CD4-positive, alpha-beta T cell treated with Interleukin-10 for 1 hour (primary cell): Measurements from ENCODE around the gene LSP1.
A peak's percentile ranks its signal among the peaks of the same experiment; 100 is the strongest.

Experiments used
- DNase-seq: peaks from one replicate; pipeline ENCODE4 v3.0.0-alpha.2; 2020

The LSP1 gene

DNA sequence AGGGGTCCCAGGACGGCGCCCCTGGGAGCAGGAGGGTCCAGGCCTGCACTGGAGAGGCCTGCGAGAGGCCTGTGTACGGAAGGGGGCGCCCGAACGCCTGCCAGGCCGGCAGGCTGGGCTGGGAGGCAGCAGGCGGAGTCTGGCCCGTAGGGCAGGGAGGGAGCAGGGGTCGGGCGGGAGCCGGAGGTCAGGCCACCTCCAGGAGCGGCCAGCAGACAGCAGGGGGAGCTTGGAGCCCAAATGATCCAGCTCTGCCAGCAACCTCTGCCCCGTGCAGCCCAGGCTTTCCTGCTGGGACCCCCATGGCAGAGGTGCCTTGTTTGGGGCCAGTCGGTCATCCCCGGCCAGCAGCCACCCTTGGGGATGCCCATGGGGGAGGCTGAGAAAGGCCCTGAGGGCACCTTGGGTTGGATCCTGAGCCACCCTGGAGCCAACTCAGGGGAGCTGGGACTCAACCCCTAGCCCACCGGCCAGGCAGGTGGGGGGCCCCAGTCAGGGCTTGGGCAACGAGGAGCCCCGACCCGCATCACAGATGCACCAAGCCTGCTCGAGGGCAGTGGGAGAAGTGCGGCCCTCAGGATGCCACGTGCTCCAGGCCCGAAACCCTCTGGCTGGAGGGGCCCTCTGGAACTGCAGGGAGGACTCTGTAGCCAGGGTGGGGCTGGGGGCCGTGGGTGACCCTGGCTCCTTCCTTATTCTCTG lies 27.7 kb upstream of the LSP1 start:
- DNase-seq, result no peak

DNA sequence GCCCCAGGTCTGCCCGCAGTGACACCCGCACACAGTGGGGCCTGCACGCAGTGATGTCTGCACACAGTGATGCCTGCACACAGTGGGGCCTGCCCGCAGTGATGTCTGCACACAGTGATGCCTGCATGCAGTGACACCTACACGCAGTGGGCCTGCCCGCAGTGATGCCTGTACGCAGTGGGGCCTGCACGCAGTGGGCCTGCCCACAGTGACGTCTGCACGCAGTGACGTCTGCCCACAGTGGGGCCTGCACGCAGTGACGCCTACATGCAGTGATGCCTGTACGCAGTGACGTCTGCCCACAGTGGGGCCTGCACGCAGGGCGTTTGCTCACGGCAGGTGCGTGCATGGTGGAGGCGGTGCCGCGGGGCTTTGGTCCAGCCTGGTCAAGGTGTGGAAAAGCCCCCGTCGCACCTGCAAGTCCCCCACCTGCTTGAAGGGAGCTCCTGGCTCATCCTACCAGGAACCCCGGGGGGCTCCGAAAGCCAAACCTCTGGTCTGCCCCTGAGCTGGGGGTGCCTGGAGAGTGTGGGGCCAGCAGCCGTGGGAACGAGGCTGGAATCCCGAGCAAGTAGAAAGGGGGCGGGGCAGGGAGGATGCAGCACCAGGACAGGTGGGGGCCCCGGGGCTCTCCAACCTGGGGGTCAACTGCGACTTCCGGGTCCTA lies 27.0 kb upstream of the LSP1 start:
- DNase-seq, result no peak

DNA sequence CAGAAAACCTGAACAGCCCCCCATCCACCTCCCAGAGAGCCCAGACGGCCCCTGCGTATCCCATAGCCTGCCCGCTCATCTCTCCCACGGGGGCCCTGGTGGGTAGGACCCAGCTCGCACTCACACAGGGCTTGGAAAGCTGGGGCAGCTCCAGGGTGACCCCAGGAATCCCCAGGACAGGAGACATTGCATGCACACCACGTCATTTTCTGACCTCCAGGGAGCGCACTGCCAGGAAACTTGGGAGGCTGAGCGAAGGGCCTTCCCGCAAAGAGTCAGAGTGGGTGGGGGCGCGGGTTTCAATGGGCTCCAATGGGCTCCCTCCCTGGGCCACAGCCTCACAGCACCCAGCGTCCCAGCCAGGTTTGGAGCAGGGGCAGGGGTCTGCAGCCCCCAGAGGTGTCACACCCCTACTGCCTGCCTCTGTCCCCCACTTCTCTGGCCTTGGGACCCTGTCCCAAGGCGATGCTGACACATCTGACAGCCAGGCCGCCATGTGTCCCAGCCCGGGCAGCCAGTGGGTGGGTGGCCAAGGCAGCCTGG lies 26.3 kb upstream of the LSP1 start:
- no peak for DNase-seq

DNA sequence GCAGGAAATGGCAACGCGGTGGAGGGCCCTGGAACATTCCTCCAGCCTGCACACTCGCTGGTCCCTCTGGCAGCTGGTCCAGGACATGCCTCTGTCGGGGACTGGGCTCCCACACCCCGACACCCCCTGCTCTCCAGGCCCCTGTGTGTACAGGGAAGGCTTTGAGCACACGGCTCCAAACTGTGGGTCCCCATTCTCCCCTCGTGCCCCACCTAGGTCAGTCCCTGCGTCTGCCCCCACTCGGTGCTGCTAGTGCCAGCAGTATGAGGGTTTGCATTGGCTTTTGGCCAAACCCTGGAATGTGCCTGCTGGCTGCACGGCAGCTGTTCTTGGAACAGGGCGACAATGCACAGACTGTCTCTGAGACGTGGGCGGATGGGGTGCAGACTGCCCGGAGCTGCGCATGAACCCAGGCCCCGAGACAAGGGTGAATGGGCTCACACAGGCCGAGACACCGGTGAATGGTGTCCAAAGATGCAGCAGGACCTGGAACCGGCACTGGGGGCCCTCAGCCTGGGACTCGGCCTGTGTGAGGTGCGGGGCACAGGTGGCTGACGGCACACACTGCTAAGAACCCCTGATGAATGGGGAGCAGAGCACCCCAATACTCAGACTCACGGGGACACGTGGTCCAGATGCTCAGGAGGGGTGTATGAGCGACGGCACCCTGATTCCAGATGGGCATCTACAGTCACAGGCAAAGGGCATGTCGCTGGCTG lies 25.6 kb upstream of the LSP1 start:
- DNase-seq, result no peak

DNA sequence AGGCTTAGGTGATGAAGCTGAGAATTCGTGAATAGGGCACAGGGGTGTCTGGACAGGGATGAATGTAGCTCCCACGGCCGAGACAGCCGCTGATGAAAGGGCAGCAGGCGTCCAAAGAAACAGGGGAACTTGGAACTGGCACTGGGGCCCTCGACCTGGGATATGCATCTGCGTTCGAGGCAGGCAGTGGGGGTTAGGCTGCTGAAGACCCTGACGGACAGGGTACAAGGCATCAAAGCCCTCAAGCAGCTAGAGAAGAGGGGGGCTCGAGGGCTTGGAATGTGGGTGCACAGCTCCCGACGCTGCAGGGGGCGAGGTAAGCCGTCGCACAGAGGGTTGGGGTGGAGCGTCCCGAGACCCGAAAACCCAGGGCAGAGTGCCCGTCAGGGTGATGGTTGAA lies 25.0 kb upstream of the LSP1 start:
- DNase-seq, result no peak

DNA sequence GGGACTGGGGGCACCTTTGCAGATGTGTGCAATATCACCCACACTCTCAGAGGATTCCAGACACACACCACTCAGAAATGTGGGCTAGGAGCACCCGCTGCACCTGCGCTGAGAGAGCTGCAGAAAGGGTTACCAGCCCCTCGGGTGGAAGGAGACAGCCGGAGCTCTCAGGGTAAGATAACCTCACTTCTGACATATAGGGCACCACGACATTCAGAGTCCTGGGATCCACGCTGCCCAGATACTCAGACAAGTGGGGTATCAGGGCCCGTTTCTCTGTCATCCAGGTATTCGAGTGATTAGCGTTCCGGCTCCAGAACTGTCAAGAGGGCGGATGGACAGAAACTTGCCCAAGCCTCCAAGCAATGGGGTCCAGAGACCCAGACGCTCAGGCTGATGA lies 24.3 kb upstream of the LSP1 start:
- DNase-seq, result no peak

DNA sequence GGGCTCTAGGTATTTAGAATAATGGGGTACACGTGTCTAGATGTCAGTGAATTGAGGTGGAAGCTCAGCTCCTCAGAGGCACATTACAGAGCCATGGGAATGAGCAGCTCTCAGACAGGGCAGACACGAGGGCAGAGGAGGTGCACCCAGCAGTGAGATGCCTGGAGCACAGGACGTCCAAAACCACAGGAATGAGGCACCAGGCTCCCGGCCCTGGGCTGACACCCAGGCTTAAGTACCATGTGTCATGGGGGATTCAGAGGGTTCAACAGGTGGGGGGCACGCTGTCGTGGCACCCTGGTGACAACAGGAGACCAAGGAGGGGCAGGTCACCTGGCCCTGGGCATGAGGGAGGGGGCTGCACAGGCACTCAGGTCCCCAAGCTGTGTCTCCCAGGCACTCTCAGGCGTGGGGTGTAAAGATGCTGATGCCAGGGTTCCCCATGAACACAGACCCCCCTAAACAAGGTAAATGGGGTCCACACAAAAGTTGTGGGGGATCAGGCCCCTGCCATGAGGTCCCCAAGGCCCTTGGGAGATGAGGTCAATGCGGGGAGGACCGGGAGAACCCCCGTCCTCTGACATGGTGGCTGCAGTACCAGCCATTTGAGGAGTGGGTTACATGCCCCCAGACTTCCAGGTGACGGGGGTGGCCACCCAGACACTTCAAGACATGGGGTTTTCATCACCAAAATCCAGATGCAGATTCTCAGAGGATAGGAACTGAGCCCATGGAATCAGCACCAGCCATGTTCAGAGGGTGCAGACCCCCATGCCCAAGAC lies 23.7 kb upstream of the LSP1 start:
- DNase-seq, result no peak

DNA sequence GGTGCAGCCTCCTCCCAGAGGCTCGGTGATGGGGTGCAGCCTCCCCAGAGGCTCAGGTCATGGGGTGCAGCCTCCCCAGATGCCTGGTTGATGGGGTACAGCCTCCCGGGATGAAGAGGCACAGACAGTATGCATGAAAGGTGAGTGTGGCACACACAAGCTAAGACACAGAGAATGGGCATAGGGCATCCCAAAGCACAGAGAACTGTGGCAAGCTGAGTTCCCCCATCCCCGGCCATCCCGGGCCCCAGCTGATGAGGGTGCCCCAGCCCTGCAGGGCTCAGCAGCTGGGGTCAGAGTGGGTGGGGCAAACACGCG lies 22.9 kb upstream of the LSP1 start:
- DNase-seq, result no peak

DNA sequence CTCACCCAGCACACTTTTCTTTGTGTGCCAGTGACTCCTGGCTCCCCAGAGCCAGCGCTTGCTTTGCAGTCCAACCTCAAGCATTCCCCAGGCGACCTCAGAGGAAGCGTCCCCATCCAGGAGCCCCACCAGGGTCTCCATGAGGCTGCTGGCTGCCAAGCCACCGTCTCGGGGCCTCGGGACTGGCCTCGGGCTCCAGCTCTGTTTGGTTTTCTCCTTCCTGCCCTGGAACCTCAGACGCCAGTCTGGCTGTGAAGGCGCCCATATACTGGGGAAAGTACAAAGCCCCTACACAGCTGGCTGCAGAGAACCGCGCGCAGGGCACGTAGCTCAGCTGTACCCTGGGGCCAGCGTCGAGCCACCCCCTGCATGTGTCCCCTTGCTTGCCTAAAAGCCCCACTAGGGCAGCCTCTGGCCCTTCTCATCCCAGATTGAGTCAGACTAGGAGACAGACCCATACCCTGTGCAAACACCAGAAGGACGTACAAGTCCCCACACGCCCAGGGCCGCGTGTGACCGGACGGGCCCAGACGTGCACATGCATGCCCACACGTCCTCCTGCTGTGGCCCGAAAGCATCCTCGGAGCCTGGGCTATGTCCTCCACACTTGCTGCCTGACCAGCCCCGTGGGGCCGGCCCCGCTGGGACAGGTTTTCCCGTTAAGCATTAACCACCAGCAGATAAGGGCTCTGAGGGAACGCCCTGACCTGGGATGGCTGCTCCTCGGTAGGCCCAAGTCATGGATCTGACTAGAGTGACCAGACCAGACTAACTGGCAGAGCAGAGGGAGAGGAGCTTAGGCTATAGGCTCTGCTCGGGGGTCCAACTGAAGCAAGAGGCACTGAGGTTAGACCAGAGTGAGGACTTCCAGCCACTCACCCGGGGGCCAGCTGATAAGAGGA lies 22.3 kb upstream of the LSP1 start:
- no peak for DNase-seq

DNA sequence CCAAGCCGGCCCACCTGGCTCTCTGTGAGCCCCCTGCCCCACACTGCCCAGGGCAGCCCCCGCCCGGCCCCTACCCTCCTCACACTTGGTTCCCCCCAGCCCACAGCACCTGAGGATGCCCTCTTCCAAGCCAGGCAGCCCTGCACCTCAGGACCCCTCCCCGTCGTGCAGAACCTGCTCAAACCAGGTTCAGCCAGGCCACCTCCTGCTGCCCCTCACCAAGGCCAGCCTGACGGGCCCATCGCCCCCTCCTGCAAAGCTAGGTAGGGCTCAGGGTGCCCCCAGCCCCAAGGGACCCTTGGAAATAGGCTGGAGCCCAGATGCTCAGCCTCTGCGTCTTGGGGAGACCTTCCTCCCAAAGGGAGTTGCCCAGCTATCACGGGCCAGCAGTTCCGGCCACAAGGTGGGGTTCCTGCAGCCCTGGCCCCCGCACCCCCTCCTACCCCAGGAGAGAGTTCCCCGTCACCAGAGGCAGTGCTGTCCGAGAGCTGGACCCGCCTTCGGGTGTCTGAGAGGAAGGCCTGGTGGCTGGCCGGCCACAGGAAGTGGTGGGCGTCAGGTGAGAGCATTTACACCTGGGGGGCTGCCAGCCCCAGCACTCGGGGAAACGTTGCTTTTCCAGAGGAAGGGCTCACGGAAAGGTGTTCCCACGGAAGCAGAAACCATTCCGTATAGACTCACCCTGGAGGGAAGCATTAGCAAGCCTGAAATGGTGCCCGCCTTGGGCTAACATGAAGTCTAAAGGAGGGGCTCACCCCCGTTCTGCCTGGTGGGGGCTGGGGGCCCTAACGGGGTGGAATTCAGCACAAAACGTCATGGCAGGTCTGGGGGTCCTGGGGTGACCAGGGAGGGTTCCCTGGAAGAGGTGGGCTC lies 21.3 kb upstream of the LSP1 start:
- DNase-seq, result no peak

DNA sequence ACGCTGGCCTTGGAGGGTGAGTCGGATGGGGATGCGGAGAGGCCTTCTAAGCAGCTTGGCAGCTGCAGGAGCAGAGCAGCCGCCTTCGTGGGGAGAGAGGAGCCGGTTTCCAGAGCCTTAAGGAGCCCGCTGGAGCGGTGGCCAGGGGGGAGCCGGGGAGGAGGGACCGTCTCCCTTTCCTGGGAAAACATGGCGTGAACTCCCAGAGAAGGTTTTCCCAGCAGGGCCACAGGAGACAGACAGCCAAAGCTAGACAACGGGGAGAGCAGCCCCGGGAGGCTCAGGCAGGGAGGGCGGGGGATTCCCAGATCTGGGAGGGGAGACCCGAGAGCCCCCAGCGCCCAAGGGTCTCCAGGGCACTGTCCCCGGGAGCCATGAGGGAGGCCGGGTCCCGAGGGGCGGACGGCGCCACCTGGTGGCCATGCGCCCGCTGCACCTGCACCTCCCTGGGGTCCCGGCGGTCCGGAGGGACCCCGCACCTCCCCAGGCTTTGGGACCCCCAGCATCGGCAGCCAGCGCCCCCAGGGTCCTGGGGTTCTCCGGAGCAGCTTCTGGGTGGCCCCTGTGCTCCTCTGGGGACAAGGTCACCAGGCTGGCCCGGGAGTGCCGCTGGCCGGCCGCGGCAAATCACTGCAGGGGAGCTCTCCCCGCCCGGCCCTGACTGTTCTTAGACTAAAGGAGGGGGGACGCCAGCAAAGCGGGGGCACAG lies 20.5 kb upstream of the LSP1 start:
- peak; percentile 62 for DNase-seq

DNA sequence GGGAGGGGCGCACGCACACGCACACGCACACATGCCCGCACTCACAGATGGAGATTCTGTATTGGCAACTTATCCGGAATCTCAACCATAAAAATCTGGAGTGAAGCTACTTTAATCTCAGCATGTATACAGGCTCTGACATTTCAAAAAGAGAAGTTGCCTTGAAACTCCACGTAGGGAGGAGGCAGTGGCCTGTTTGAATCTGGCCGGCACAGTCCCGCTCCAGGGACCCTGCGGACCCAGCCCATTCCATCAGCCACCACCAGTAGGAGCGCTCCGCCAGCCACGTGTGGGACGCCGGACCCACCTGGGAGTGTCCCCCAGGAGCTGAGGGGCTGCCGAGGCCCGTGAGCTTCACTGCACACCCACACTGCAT lies 20.0 kb upstream of the LSP1 start:
- no peak for DNase-seq

DNA sequence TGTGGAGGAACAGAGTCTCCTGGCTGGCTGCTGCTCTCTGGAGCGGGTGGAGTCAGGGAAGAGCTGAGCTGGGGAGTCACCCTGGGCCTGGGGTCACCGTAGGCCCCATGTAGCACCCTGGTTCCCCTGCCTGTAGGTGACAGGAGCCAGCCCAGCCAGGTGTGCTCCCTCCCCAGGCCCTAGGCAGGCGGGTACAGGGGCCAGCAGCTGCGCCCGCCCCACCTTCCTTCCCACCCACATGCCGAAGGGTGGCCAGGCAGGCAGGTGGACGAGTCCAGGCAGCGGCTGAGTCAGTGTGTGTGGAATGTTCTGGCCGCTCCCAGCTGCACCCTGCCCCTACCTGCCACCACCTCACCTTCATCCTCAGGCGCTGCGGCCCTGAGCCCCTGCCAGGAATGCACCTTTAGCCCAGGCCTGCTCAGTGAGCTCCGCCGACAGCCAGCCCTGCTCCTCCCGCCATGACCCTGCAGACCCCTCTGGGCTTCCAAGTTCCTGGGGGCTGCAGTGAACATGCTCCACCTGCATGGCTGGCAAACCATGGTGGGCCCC lies 18.7 kb upstream of the LSP1 start:
- no peak for DNase-seq

DNA sequence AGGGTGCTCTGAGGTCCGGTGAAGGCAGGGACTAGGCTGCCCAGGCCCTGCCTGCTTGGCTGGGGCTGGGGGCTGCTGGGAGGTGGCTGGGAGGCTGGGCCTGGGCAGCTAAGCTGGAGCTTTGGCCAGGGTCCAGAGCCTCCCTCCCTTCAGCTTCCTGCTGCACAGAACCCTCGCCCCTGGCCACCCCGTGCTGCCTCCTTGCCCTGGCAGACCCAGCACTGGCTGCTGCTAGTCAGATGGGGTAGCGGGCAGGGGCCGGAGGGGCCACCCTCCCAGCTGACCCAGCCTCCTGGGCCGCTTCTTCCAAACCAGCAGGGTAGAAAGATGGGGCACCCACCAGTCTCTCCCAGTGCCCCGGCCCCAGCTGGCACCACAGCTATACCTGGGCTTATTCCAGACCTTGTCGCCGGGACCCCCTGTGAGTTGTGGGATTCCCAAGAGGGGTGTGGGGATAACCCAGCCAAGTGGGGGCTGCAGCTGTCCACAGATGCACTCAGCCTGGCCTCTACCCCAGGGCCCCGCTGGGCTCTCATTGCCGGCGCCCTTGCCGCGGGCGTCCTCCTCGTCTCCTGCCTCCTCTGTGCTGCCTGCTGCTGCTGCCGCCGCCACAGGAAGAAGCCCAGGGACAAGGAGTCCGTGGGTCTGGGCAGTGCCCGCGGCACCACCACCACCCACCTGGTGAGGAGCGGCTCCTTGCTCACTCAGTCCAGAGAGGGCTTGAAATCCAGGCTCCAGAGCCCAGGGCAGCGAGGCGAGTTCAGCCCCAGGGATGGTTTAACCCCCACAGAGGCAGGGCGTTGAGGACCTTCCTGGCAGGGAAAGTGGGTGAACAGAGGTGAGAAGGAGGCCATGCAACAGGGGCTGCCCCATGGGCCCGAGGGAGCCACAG lies 17.9 kb upstream of the LSP1 start, which contains the start of gene SYT8:
Gene SYT8, plus strand, starts transcription at position 212 of the 892 bp plus-strand sequence. Its CDS starts 116 bp downstream, at position 328.
- no peak for DNase-seq

DNA sequence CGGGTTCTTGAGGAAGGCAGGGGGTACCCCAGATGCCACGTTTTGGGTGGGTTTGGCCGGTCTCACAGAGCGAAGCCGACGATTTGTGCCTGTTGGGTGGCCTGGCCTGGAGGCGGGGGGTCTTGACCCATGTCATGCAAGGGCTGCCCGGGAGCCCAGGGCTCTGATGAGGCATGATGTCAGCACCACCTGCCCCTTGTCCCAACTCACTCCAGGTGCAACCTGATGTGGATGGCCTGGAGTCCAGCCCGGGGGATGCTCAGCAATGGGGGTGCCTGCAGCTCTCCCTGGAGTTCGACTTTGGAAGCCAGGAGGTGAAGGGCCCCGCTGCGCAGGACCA lies 17.2 kb upstream of the LSP1 start:
- DNase-seq, result no peak

DNA sequence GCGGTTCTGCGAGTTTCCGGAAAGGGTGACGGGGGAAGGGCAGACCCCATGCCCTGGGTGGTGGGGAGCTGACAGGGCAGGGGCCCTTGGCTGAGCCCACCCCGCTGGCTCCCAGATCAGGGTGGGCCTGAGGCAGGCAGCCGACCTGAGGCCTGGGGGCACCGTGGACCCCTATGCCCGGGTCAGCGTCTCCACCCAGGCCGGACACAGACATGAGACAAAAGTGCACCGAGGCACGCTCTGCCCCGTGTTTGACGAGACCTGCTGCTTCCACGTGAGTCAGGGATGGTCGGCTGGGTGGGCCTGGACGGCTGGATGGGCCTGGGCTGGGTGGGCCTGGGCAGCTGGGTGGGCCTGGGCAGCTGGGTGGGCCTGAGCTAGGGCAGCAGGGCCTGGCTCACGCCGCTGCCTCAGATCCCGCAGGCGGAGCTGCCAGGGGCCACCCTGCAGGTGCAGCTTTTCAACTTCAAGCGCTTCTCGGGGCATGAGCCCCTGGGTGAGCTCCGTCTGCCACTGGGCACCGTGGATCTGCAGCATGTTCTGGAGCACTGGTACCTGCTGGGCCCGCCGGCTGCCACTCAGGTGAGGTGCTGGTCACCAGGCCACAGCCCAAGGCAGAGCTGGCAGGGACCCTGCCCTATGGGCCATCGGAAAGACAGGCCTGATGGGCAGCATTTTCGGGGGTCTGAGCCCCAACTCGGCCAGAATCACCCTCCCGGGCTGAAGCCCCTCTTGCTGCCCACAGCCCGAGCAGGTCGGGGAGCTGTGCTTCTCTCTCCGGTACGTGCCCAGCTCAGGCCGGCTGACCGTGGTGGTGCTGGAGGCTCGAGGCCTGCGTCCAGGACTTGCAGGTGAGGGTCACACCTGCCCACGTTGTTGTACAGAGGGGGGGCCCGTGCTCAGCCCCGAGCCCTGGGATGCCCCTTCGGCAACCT lies 16.6 kb upstream of the LSP1 start:
- no peak for DNase-seq

DNA sequence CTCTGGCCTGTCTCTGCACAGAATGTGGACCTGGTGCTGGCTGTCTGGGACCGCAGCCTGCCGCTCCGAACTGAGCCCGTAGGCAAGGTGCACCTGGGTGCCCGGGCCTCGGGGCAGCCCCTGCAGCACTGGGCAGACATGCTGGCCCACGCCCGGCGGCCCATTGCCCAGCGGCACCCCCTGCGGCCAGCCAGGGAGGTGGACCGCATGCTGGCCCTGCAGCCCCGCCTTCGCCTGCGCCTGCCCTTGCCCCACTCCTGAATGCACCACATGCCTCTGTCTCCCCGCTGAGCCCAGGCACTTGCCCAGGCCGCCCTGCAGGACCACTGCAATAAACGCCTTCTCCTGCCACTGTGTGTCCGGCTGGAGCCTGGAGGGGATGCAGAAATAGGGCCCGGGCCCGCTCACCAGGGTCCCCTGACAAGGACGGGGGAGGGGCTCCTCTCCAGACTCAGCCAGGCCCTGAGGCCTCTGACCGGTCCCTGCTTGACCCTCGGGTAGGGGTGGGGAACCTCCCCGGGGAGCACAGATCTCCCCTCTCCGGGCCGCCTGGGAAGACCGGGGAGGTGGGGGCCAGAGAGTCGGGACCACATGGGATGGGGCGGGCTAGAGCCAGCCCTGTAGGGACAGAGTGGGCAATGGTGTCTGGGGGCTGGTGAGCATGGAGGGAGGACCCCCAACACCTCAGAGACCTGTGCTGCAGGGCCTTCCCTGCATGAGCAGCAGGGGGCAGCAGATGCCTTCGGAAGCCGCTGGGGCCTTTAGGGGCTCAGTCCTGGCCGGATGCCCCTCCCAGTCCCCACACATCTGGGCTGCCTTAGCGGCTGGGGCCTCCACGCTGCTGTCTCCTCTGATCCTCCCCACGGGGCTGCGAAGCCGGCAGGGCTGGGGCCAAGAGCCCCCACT lies 15.5 kb upstream of the LSP1 start:
- peak; percentile 84 for DNase-seq
